Neural cell (in vitro differentiated cells): ENCODE data around the gene BTBD7.

Experiments
- CTCF ChIP-seq: fragments of 450-650 bp; IDR thresholded peaks from 2 replicates; pipeline ENCODE4 v1.5.1; 2014; ENCODE audit warnings: antibody characterized with exemption, mild to moderate bottlenecking, moderate library complexity; ENCODE audit not compliant: poor library complexity, severe bottlenecking
- EP300 ChIP-seq: fragments of 450-650 bp; conservative IDR thresholded peaks from 2 replicates; pipeline ENCODE4 v1.6.1; 2014; ENCODE audit warnings: antibody characterized with exemption, mild to moderate bottlenecking, moderate library complexity; ENCODE audit not compliant: poor library complexity, severe bottlenecking
- EZH2 ChIP-seq: fragments of 200-600, 300-800 bp; shearing (Covaris generic), sonication (generic); IDR thresholded peaks from 2 replicates; pipeline ENCODE4 v1.6.1; 2014; ENCODE audit warnings: antibody characterized with exemption, low read length, borderline replicate concordance, mild to moderate bottlenecking; ENCODE audit not compliant: insufficient read depth, poor library complexity, severe bottlenecking
- POLR2AphosphoS5 ChIP-seq: IDR thresholded peaks from 2 replicates; pipeline ENCODE4 v1.6.1; 2012
- RAD21 ChIP-seq: fragments of 450-650 bp; conservative IDR thresholded peaks from 2 replicates; pipeline ENCODE4 v1.6.1; 2014; ENCODE audit warnings: antibody characterized with exemption, mild to moderate bottlenecking, moderate library complexity
- TAF1 ChIP-seq: IDR thresholded peaks from 2 replicates; pipeline ENCODE4 v1.6.1; 2012; ENCODE audit warnings: low read depth

- TF ChIP-seq CTCF (no peak), POLR2AphosphoS5 (no peak), EP300 (no peak), TAF1 (no peak), RAD21 (no peak), EZH2 (no peak)
Observed at GRCh38 chr14:93280743-93281142, 52.1 kb downstream of the BTBD7 start.
